Measurements from ENCODE around the gene DPY19L3.
"Not testable (repeated sequence)": the region's sequence is repeated elsewhere in the genome, so short reads cannot be mapped to it uniquely, and the experiment has no call there.

DPY19L3 gene

GRCh38 chr19:32368787-32369186 lies 36.8 kb upstream of the DPY19L3 start:
- Histone ChIP-seq H3K4me1 (ENCODE audit: control insufficient read depth, insufficient read depth, low read length) (peaks cover 14% of the 10 kb centered on the region), H3K36me3 (ENCODE audit: insufficient read depth, low read length) (peaks cover 21% of the 10 kb centered on the region), H3K4me3 (ENCODE audit: low read length) (no peak overlapping the region), H3K9me3 (replicated peaks; ENCODE audit: low read length) (no peaks in the 10 kb centered on the region), H3K27me3 (ENCODE audit: control insufficient read depth, insufficient read depth, low read length) (no peaks in the 10 kb centered on the region), H3K4me2 (ENCODE audit: low read length) (no peak overlapping the region), H3K9ac (ENCODE audit: low read depth, low read length) (no peak overlapping the region)

DNA sequence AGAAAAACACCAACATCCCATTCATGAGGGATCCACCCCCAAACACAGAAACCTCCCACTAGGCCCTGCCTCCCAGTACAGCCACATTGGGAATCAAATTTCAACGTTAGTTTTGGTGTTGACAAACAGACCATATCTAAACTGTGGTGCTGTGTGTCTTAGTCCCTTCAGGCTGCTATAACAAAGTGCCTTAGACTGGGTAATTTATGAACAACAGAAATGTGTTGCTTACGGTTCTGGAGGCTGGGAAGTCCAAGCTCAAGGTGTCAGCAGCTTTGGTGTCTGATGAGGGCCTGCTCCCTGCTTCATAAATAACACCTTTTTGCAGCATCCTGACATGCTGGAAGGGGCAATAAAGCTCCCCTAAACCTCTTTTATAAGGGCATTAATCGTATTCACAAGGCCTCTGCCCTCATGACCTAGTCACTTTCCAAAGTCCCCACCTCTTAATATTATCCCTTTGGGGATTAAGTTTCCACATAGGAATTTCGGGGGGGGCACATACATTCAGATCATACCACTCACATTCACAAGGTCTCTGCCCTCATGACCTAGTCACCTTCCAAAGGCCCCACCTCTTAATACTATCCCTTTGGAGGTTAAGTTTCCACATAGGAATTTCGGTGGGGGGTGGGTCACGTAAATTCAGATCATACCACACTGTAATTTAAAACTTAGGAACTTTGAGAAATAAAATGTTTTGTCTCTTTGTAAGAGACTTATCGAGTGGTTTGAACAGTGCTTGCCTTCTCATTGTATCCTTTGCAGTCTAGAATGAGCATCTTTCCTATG lies 32.6 kb upstream of the DPY19L3 start:
- no peaks in the 10 kb centered on the region for H3K27me3 ChIP-seq (ENCODE audit: control insufficient read depth, insufficient read depth, low read length)
- peak overlapping the region; percentile 50 for H3K9ac ChIP-seq (ENCODE audit: low read depth, low read length)
- H3K4me1 ChIP-seq (ENCODE audit: control insufficient read depth, insufficient read depth, low read length), result peaks cover 23% of the 10 kb centered on the region
- H3K9me3 ChIP-seq (replicated peaks; ENCODE audit: low read length), result no peaks in the 10 kb centered on the region
- H3K4me3 ChIP-seq (ENCODE audit: low read length), result peak overlapping the region; percentile 30
- peaks cover 20% of the 10 kb centered on the region for H3K36me3 ChIP-seq (ENCODE audit: insufficient read depth, low read length)
- peak overlapping the region; percentile 73 for H3K4me2 ChIP-seq (ENCODE audit: low read length)

GRCh38 chr19:32373585-32374295 lies 31.8 kb upstream of the DPY19L3 start:
- peak overlapping the region; percentile 50 for H3K9ac ChIP-seq (ENCODE audit: low read depth, low read length)
- peak overlapping the region; percentile 73 for H3K4me2 ChIP-seq (ENCODE audit: low read length)
- H3K27me3 ChIP-seq (ENCODE audit: control insufficient read depth, insufficient read depth, low read length), result no peaks in the 10 kb centered on the region
- H3K36me3 ChIP-seq (ENCODE audit: insufficient read depth, low read length), result peaks cover 25% of the 10 kb centered on the region
- H3K9me3 ChIP-seq (replicated peaks; ENCODE audit: low read length), result no peaks in the 10 kb centered on the region
- peak overlapping the region; percentile 30 for H3K4me3 ChIP-seq (ENCODE audit: low read length)
- peaks cover 23% of the 10 kb centered on the region for H3K4me1 ChIP-seq (ENCODE audit: control insufficient read depth, insufficient read depth, low read length)

- Histone ChIP-seq H3K9ac (ENCODE audit: low read depth, low read length) (peak overlapping the region; percentile 37), H3K4me2 (ENCODE audit: low read length) (peak overlapping the region; percentile 69), H3K4me3 (ENCODE audit: low read length) (peak overlapping the region; percentile 29), H3K4me1 (ENCODE audit: control insufficient read depth, insufficient read depth, low read length) (peaks cover 23% of the 10 kb centered on the region), H3K36me3 (ENCODE audit: insufficient read depth, low read length) (peaks cover 25% of the 10 kb centered on the region)
- H3K27me3 ChIP-seq (ENCODE audit: control insufficient read depth, insufficient read depth, low read length); H3K9me3 ChIP-seq (replicated peaks; ENCODE audit: low read length): not testable (repeated sequence)
These were observed 31.2 kb upstream of the DPY19L3 start for GRCh38 chr19:32374362-32374761.

- not testable (repeated sequence) for H3K4me2 ChIP-seq (ENCODE audit: low read length); H3K27me3 ChIP-seq (ENCODE audit: control insufficient read depth, insufficient read depth, low read length); H3K9ac ChIP-seq (ENCODE audit: low read depth, low read length); H3K9me3 ChIP-seq (replicated peaks; ENCODE audit: low read length); H3K4me3 ChIP-seq (ENCODE audit: low read length)
- H3K4me1 ChIP-seq (ENCODE audit: control insufficient read depth, insufficient read depth, low read length), result peaks cover 23% of the 10 kb centered on the region
- peaks cover 35% of the 10 kb centered on the region for H3K36me3 ChIP-seq (ENCODE audit: insufficient read depth, low read length)
These were observed 28.5 kb upstream of the DPY19L3 start for GRCh38 chr19:32377088-32377487.

GRCh38 chr19:32380269-32380668 lies 25.3 kb upstream of the DPY19L3 start:
- Histone ChIP-seq H3K4me1 (ENCODE audit: control insufficient read depth, insufficient read depth, low read length) (no peaks in the 10 kb centered on the region), H3K4me3 (ENCODE audit: low read length) (no peak overlapping the region), H3K27me3 (ENCODE audit: control insufficient read depth, insufficient read depth, low read length) (no peaks in the 10 kb centered on the region), H3K9me3 (replicated peaks; ENCODE audit: low read length) (no peaks in the 10 kb centered on the region), H3K9ac (ENCODE audit: low read depth, low read length) (no peak overlapping the region), H3K4me2 (ENCODE audit: low read length) (no peak overlapping the region), H3K36me3 (ENCODE audit: insufficient read depth, low read length) (peaks cover 44% of the 10 kb centered on the region)

- H3K4me3 ChIP-seq (ENCODE audit: low read length), result no peak overlapping the region
- H3K4me2 ChIP-seq (ENCODE audit: low read length), result no peak overlapping the region
- H3K4me1 ChIP-seq (ENCODE audit: control insufficient read depth, insufficient read depth, low read length), result peaks cover 4% of the 10 kb centered on the region
- H3K36me3 ChIP-seq (ENCODE audit: insufficient read depth, low read length), result peaks cover 14% of the 10 kb centered on the region
- no peaks in the 10 kb centered on the region for H3K9me3 ChIP-seq (replicated peaks; ENCODE audit: low read length)
- no peak overlapping the region for H3K9ac ChIP-seq (ENCODE audit: low read depth, low read length)
- no peaks in the 10 kb centered on the region for H3K27me3 ChIP-seq (ENCODE audit: control insufficient read depth, insufficient read depth, low read length)
These were observed 17.7 kb upstream of the DPY19L3 start for GRCh38 chr19:32387701-32388392.

DNA sequence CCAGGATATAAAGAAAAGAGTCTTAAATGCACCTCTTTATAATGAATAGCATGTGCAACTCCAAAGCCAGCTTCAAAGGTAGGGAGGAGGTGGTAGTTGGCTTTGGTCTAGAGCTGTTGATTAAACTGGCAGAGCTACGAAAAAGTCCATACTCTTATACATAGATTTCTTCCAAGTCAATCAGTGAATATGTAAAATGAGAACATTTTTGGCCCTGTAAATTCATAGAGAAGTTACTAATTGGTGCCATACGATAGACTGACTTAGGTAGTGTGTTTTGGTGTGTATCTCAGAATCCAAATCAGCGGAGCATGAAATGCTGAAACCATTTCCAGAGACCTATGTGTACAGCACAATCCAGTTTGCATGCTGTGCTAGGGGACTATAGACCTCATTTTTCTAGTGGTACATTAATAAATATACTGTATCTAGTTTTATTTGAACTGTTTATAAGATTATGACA lies 17.1 kb upstream of the DPY19L3 start:
- H3K9ac ChIP-seq (ENCODE audit: low read depth, low read length), result no peak overlapping the region
- H3K4me1 ChIP-seq (ENCODE audit: control insufficient read depth, insufficient read depth, low read length), result peaks cover 4% of the 10 kb centered on the region
- no peak overlapping the region for H3K4me3 ChIP-seq (ENCODE audit: low read length)
- no peak overlapping the region for H3K4me2 ChIP-seq (ENCODE audit: low read length)
- H3K27me3 ChIP-seq (ENCODE audit: control insufficient read depth, insufficient read depth, low read length), result no peaks in the 10 kb centered on the region
- no peaks in the 10 kb centered on the region for H3K9me3 ChIP-seq (replicated peaks; ENCODE audit: low read length)
- H3K36me3 ChIP-seq (ENCODE audit: insufficient read depth, low read length), result peaks cover 9% of the 10 kb centered on the region

GRCh38 chr19:32392901-32393300 lies 12.7 kb upstream of the DPY19L3 start:
- Histone ChIP-seq H3K9ac (ENCODE audit: low read depth, low read length) (no peak overlapping the region), H3K4me2 (ENCODE audit: low read length) (no peak overlapping the region), H3K36me3 (ENCODE audit: insufficient read depth, low read length) (no peaks in the 10 kb centered on the region), H3K9me3 (replicated peaks; ENCODE audit: low read length) (no peaks in the 10 kb centered on the region), H3K27me3 (ENCODE audit: control insufficient read depth, insufficient read depth, low read length) (no peaks in the 10 kb centered on the region), H3K4me1 (ENCODE audit: control insufficient read depth, insufficient read depth, low read length) (peaks cover 4% of the 10 kb centered on the region), H3K4me3 (ENCODE audit: low read length) (no peak overlapping the region)

DNA sequence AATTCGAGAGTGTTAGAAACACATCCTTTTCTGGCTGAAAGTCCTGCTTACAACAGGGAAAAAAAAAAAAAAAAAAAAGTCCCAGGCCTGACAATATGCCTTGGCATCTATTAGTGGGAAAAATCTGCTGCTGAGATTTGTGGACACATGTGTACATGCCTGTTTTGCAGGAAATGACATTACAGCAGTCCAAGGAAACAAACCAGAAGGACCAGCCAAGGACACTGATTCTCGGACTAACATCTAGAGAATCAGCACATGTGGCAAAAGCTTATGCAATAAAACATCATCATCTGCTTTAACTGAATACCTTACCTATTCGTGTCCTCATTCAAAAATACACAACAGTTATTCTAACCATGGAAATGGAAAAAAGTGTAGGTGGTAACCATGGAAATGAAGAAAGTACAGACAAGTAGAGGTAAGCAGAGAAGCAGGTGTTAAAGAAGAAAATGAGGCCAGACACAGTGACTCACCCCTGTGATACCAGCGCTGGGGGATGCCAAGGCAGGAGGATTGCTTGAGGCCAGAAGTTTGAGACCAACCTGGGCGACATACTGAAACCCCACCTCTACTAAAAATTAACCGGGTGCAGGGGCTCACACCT lies 9.4 kb upstream of the DPY19L3 start:
- no peak overlapping the region for H3K9ac ChIP-seq (ENCODE audit: low read depth, low read length)
- H3K36me3 ChIP-seq (ENCODE audit: insufficient read depth, low read length), result no peaks in the 10 kb centered on the region
- H3K27me3 ChIP-seq (ENCODE audit: control insufficient read depth, insufficient read depth, low read length), result no peaks in the 10 kb centered on the region
- H3K9me3 ChIP-seq (replicated peaks; ENCODE audit: low read length), result no peaks in the 10 kb centered on the region
- no peak overlapping the region for H3K4me2 ChIP-seq (ENCODE audit: low read length)
- no peak overlapping the region for H3K4me3 ChIP-seq (ENCODE audit: low read length)
- H3K4me1 ChIP-seq (ENCODE audit: control insufficient read depth, insufficient read depth, low read length), result peaks cover 8% of the 10 kb centered on the region

DNA sequence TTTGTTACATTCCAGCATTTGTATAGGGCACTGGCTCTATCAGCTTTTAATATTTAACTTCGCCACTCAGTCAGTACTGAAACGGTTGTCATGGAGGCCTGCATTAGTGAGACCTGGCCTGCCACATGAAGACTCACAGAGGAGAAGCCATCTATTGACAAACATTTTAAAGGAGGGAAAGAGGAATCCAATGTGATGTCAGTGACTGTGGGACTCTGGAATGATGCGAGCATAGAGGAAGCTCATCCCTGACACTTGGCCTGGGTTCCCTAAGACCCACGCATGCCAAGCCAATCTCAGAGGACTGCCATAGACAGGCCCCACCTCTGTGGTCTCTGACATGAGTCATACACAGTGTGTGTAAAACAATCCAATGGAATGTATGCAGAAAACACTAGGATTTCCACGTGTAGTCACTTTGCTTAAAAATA lies 7.9 kb upstream of the DPY19L3 start:
- no peaks in the 10 kb centered on the region for H3K27me3 ChIP-seq (ENCODE audit: control insufficient read depth, insufficient read depth, low read length)
- no peak overlapping the region for H3K4me2 ChIP-seq (ENCODE audit: low read length)
- H3K9me3 ChIP-seq (replicated peaks; ENCODE audit: low read length), result no peaks in the 10 kb centered on the region
- H3K4me3 ChIP-seq (ENCODE audit: low read length), result no peak overlapping the region
- no peak overlapping the region for H3K9ac ChIP-seq (ENCODE audit: low read depth, low read length)
- peaks cover 8% of the 10 kb centered on the region for H3K4me1 ChIP-seq (ENCODE audit: control insufficient read depth, insufficient read depth, low read length)
- H3K36me3 ChIP-seq (ENCODE audit: insufficient read depth, low read length), result no peaks in the 10 kb centered on the region

Measured in skeletal muscle satellite cell (primary cell).